ENCODE results near the gene SFXN2.

GRCh38 chr10:102785818-102786217, 71.4 kb downstream of the SFXN2 start:
- TF ChIP-seq POLR2A (IDR thresholded peaks at IDR 0.05; ENCODE audit: low read length): no peak
- no peak for TF ChIP-seq GATA1 (IDR thresholded peaks at IDR 0.05; ENCODE audit: low read depth, low read length)

All from erythroblast (primary cell).